BJ (cell line): ENCODE measurements around the gene PPP1R13B. TPM values are rescaled to one million over a fixed set of nuclear protein-coding genes. Genes with fewer than 3 reads are reported as not detected.

ENCODE experiments used
- CTCF ChIA-PET: fragments of 350-600 bp; formaldehyde crosslinking; extraction: SDS; loops from one replicate; lab custom pipeline; 2021; ENCODE audit warnings: antibody characterized with exemption, inconsistent platforms; lab: Yijun Ruan, JAX
- POLR2A ChIA-PET: fragments of 300-600 bp; sonication (Branson Sonifier 250); formaldehyde crosslinking; extraction: SDS; loops from one replicate; lab custom pipeline; 2021; ENCODE audit warnings: antibody characterized with exemption; lab: Charles Lee
- DNase-seq: peaks from one replicate; pipeline ENCODE4 v3.0.0-alpha.2; 2011; ENCODE audit warnings: low read depth
- H3K27me3 ChIP-seq: 2 replicates; pipeline ENCODE4 v1.6.0; 2011; ENCODE audit warnings: low read length; ENCODE audit not compliant: control insufficient read depth, insufficient read depth
- H3K36me3 ChIP-seq: 2 replicates; pipeline ENCODE4 v1.5.1; 2011; ENCODE audit warnings: low read length; ENCODE audit not compliant: control insufficient read depth, insufficient read depth
- H3K4me3 ChIP-seq: 2 replicates; pipeline ENCODE4 v1.5.1; 2011; ENCODE audit warnings: low read depth, mild to moderate bottlenecking, control low read depth, low read length
- CTCF ChIP-seq: IDR thresholded peaks from 2 replicates; pipeline ENCODE4 v1.5.1; 2011; ENCODE audit warnings: low read depth, mild to moderate bottlenecking, control low read depth, inconsistent platforms, low read length, moderate library complexity; ENCODE audit not compliant: insufficient read depth
- polyA plus RNA-seq: library from polyadenylated mRNA; depleted of rRNA; stranded (reverse); fragments of >200 nt; gene quantifications from 2 replicates; pipeline ENCODE4 v1.2.3, GENCODE V29; 2011

The PPP1R13B gene
- polyA plus RNA-seq, 1 experiment: 3.3 TPM

DNA sequence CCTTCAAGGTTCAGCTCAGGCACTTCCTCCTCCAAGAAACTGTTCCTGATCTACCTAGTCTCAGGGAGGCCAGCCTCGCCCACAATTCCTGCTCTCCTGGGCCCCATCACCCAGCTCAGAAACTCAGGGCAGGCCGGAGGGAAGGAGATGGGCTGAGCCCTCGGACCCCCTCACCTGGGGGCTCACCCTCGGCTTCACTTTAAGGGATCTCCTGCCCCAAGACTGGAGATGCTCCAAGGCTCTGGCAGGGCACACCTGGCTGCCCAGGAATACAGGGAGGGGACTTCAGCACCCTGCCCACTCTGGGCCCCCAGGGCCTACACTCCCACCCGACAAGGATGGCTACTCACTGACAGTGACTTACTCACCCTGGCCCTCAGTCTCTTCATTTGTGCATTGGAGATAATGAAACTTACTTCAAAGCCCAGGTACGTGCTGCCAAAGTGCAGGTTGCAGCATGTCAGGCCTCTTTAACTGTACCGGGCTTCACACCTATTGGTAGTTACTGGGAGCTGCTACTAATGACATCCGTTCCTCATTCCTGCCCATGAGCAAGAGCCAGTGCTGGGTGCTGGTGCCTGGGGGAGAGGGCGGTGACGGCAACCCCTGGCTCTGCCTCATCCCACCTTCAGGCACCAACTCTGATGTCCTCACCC, 21.0 kb upstream of the PPP1R13B start:
- ChIA-PET POLR2A (no interaction called here), CTCF (interaction anchor here (0.8 kb wide), 1 partner anchor 49 kb away, joined by 3 read pairs; no protein-coding TSS in a partner anchor)
- H3K27me3 ChIP-seq: no peaks in the 10 kb centered on the region
- no peaks in the 10 kb centered on the region for H3K36me3 ChIP-seq
- no peak overlapping the region for H3K4me3 ChIP-seq
- DNase-seq: no peak
- TF ChIP-seq CTCF: no peak

GRCh38 chr14:103867523-103867953, 20.2 kb upstream of the PPP1R13B start:
- H3K36me3 ChIP-seq: no peaks in the 10 kb centered on the region
- DNase-seq: no peak
- H3K4me3 ChIP-seq: no peak overlapping the region
- CTCF ChIA-PET: interaction anchor here (0.8 kb wide), 1 partner anchor 50 kb away, joined by 3 read pairs; no protein-coding TSS in a partner anchor
- POLR2A ChIA-PET: no interaction called here
- H3K27me3 ChIP-seq: no peaks in the 10 kb centered on the region
- no peak for TF ChIP-seq CTCF

DNA sequence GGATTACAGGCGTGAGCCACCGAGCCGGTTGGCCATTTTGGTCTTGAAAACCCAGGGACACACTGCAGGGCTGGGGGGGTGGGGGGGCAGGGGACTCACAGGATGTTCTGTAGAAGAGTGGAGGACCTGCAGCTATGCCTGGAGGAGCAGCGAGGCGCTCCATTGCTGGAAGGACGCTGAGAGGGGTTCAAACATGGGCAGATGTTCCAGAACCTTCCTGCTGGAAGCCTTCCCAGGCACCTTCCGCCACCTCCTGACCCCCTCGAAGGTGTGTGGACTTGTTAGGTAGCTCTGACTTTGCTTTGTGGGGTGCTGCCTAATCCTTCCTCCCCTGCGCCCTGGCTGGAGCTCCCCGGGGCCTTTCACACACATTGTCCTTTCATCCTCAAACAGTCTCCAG, 19.6 kb upstream of the PPP1R13B start:
- H3K4me3 ChIP-seq: no peak overlapping the region
- no peaks in the 10 kb centered on the region for H3K36me3 ChIP-seq
- no peak for TF ChIP-seq CTCF
- ChIA-PET CTCF (no interaction called here), POLR2A (no interaction called here)
- no peaks in the 10 kb centered on the region for H3K27me3 ChIP-seq
- DNase-seq: no peak

- Histone ChIP-seq H3K27me3 (0 out of 2 replicates have a peak, but pooled peaks cover 3% of the 10 kb centered on the region), H3K36me3 (no peaks in the 10 kb centered on the region), H3K4me3 (no peak overlapping the region)
- TF ChIP-seq CTCF: no peak
- CTCF ChIA-PET: no interaction called here
- POLR2A ChIA-PET: no interaction called here
- no peak for DNase-seq
Observed at GRCh38 chr14:103863245-103863644, 15.9 kb upstream of the PPP1R13B start.

- no peak for DNase-seq
- TF ChIP-seq CTCF: no peak
- ChIA-PET CTCF (no interaction called here), POLR2A (no interaction called here)
- no peak overlapping the region for H3K4me3 ChIP-seq
- no peaks in the 10 kb centered on the region for H3K36me3 ChIP-seq
- H3K27me3 ChIP-seq: 0 out of 2 replicates have a peak, but pooled peaks cover 3% of the 10 kb centered on the region
Observed at GRCh38 chr14:103862393-103862782, 15.0 kb upstream of the PPP1R13B start.
